Body of pancreas (tissue), 4 donors: ENCODE measurements around the gene SLC4A7. TPM values are rescaled to one million over a fixed set of nuclear protein-coding genes. Genes with fewer than 3 reads are reported as not detected.

Source experiments
- ATAC-seq: fragments of 150-250 bp; one replicate; pipeline ENCODE4 v1.9.1; 2016
- DNase-seq, 4 donors: peaks; one replicate each; pipeline ENCODE4 v3.0.0-alpha.2; 2019
- H3K27ac ChIP-seq, 4 donors: fragments of 200-600 bp; sonication (generic); 1 replicate in 3 of 4; 2 replicates in 1 of 4; pipeline versions ENCODE4 v1.5.1 to v1.6.1; 2016 to 2019; ENCODE audit warnings: mild to moderate bottlenecking in 1 of 4, mixed read lengths in 1 of 4, moderate library complexity in 1 of 4
- H3K27me3 ChIP-seq, 2 donors: fragments of 200-600 bp; sonication (generic); one replicate each; pipeline ENCODE4 v1.6.0; 2016; ENCODE audit warnings: mild to moderate bottlenecking in 1 of 2
- H3K36me3 ChIP-seq, 2 donors: fragments of 200-600 bp; sonication (generic); replicated peaks in 1 of 2; 2 replicates each; pipeline ENCODE4 v1.5.1; 2016; ENCODE audit warnings: low read depth in 2 of 2; ENCODE audit not compliant: insufficient read depth in 1 of 2
- H3K4me1 ChIP-seq: fragments of 200-600 bp; sonication (generic); one replicate; pipeline ENCODE4 v1.6.0; 2016
- H3K4me3 ChIP-seq, 2 donors: fragments of 200-600 bp; sonication (generic); 1 replicate in 1 of 2; 2 replicates in 1 of 2; pipeline ENCODE4 v1.5.1; 2016 to 2019
- H3K9me3 ChIP-seq, 3 donors: fragments of 200-600 bp; sonication (generic); 1 replicate in 2 of 3; 2 replicates in 1 of 3; pipeline ENCODE4 v1.5.1; 2016
- POLR2A ChIP-seq, 3 donors: fragments of 450-650 bp; IDR thresholded peaks; one replicate each; pipeline ENCODE4 v1.6.1; 2016; ENCODE audit warnings: antibody characterized with exemption in 3 of 3, mild to moderate bottlenecking in 2 of 3
- WGBS, 2 donors: methylation state at CpG; one replicate each; pipeline ENCODE4 v1.1.5; 2017; 5-methylcytosine and 5-hydroxymethylcytosine counted together
- intact Hi-C: fragments of 100-400 bp; cut with DNase I; formaldehyde crosslinking; loops from one replicate; pipeline ENCODE4 v1.15.1; 2023
- small RNA-seq: library from RNA; depleted of rRNA; stranded (forward); fragments of <200 nt; gene quantifications from one replicate; pipeline ENCODE3, GENCODE V24; 2016
- total RNA-seq, 2 donors: library from RNA; depleted of rRNA; stranded (reverse); fragments of >200 nt; gene quantifications; one replicate each; pipeline ENCODE4 v1.1.0, GENCODE V29; 2016
- TF ChIP-seq, protein P1 (sequence below), 7 experiments: fragments of 450-650 bp in 4 of 7; fragments of 200-600 bp in 3 of 7; sonication (generic) in 3 of 7; IDR thresholded peaks; one replicate each; pipeline ENCODE4 v1.5.1; 2016 to 2019; ENCODE audit warnings: antibody characterized with exemption in 7 of 7

The SLC4A7 gene
- total RNA-seq, 2 donors from 2014 or later: 10.1 to 12.9 TPM

DNA sequence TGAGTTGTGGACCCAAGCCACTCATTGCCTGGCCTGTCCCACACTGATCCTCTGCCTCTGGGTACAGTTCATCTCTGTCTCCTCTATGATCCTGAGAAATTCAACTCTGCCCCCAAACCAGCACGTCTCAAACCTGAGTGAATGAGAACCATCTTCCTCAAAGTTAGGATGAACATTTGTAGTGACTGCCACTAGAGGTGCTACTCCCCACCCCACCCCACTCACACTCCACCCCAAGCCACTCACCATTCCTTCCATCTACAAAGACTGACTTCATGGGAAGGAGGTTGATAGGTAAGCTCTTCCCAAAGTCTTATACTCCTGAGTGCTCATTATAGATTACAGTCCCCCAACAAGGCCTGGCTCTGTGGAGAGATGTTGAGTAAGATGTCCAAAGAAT, 158.8 kb downstream of the SLC4A7 start:
- H3K27me3 ChIP-seq: no peaks in the 10 kb centered on the region
- no peaks in the 10 kb centered on the region for H3K9me3 ChIP-seq
- WGBS, 2 donors: 59 to 77% methylated on average over 1 of the region's 1 CpG
- no peak for ATAC-seq
- DNase-seq: no peak
- H3K4me1 ChIP-seq: peaks cover 1% of the 10 kb centered on the region
- no peak for TF ChIP-seq POLR2A (IDR thresholded peaks at IDR 0.05)
- TF ChIP-seq, protein P1, sequence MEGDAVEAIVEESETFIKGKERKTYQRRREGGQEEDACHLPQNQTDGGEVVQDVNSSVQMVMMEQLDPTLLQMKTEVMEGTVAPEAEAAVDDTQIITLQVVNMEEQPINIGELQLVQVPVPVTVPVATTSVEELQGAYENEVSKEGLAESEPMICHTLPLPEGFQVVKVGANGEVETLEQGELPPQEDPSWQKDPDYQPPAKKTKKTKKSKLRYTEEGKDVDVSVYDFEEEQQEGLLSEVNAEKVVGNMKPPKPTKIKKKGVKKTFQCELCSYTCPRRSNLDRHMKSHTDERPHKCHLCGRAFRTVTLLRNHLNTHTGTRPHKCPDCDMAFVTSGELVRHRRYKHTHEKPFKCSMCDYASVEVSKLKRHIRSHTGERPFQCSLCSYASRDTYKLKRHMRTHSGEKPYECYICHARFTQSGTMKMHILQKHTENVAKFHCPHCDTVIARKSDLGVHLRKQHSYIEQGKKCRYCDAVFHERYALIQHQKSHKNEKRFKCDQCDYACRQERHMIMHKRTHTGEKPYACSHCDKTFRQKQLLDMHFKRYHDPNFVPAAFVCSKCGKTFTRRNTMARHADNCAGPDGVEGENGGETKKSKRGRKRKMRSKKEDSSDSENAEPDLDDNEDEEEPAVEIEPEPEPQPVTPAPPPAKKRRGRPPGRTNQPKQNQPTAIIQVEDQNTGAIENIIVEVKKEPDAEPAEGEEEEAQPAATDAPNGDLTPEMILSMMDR (IDR thresholded peaks at IDR 0.05): no peak
- H3K4me3 ChIP-seq: no peak overlapping the region
- H3K27ac ChIP-seq: no peak overlapping the region
- no peaks in the 10 kb centered on the region for H3K36me3 ChIP-seq
- intact Hi-C loops: loop anchor here (10.0 kb wide), 1 partner anchor 329 kb away; no protein-coding TSS in a partner anchor

DNA sequence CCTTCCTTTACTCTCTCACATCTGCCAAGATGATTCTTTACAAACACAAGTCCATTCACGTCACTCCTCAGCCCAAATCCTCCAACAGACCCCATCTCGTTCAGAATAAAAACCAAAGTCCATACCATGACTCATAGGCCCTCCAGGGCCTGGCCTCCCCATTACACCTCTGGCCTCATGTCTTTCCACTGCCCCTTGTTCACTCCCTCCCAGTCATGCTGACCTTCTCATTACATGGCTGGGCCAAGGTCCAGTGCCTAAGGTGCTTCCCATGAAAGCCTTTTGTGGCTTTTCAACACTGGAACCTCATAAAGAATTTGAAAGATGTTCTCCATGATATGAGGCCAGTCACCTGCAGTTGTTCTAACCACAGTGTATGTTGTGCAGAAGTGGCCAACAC, 159.5 kb downstream of the SLC4A7 start:
- DNase-seq (no peak), ATAC-seq (no peak)
- no peaks in the 10 kb centered on the region for H3K36me3 ChIP-seq
- intact Hi-C loops: loop anchor here (10.0 kb wide), 1 partner anchor 330 kb away; no protein-coding TSS in a partner anchor
- peaks cover 9% of the 10 kb centered on the region for H3K4me1 ChIP-seq
- H3K27me3 ChIP-seq: no peaks in the 10 kb centered on the region
- WGBS, 2 donors: 61 to 67% methylated on average over 2 of the region's 2 CpGs
- TF ChIP-seq, protein P1 (IDR thresholded peaks at IDR 0.05): no peak
- TF ChIP-seq POLR2A (IDR thresholded peaks at IDR 0.05): no peak
- H3K4me3 ChIP-seq: no peak overlapping the region
- H3K27ac ChIP-seq: no peak overlapping the region
- H3K9me3 ChIP-seq: no peaks in the 10 kb centered on the region

DNA sequence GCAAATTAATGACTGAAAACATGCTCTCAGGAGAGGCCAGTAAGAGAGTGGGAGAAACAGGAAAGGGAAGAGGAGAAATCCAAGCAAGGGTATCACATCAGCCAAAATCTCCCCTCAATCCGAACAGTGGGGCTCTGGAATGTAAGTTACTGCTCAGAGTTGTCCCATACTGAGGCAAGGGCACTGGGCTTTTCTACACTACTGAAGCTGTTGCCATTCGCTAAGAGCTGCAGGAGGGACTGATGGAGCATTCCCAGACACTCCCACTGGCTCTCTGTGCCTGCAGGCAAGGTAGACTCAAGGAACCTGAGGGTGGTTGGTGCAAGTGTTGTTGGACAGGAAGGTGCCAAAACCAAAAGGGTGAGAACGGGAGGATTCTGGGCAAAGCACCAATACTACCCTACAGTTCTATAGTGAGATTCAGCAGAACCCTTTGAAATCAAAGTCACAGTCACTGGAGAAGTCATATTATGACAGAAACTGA, 161.1 kb downstream of the SLC4A7 start:
- intact Hi-C loops: loop anchor here (10.0 kb wide), 1 partner anchor 332 kb away; no protein-coding TSS in a partner anchor
- Histone ChIP-seq H3K27ac (no peak overlapping the region), H3K4me3 (no peak overlapping the region), H3K36me3 (no peaks in the 10 kb centered on the region), H3K9me3 (no peaks in the 10 kb centered on the region), H3K4me1 (peaks cover 13% of the 10 kb centered on the region), H3K27me3 (no peaks in the 10 kb centered on the region)
- 60 to 80% methylated on average over 3 of the region's 3 CpGs for WGBS, 2 donors
- ATAC-seq: no peak
- no peak for TF ChIP-seq POLR2A (IDR thresholded peaks at IDR 0.05)
- TF ChIP-seq, protein P1 (IDR thresholded peaks at IDR 0.05): no peak
- no peak for DNase-seq

Small RNAs within 50 kb of the gene (small RNA-seq; reads per million reads assigned to genes)
- gene AC137675.1 (not detected), gene RNU1-96P (not detected)

Other genes starting within 250 kb of the SLC4A7 start
- gene NEK10, start 115.0 kb downstream of the SLC4A7 start, total RNA-seq: under 1 TPM; 0.33 to 0.78 TPM
- under 1 TPM in 1 of 2 donors, not detected in 1; 0.52 TPM for gene EOMES, start 237.9 kb upstream of the SLC4A7 start, total RNA-seq